Pulmonary artery endothelial cell (primary cell): ENCODE data around the gene PKN3. TPM values are rescaled to one million over a fixed set of nuclear protein-coding genes. Genes with fewer than 3 reads are reported as not detected.
"Not testable (repeated sequence)": the region's sequence is repeated elsewhere in the genome, so short reads cannot be mapped to it uniquely, and the experiment has no call there.

ENCODE experiments used
- DNase-seq: peaks from one replicate; pipeline ENCODE4 v3.0.0-alpha.2; 2011; ENCODE audit warnings: low read depth, low spot score
- total RNA-seq: library from RNA; depleted of rRNA; stranded (reverse); fragments of >200 nt; gene quantifications from 2 replicates; pipeline ENCODE4 v1.2.3, GENCODE V29; 2014

The PKN3 gene
- total RNA-seq = 20.6 and 22.1 TPM in 2 replicates

DNA sequence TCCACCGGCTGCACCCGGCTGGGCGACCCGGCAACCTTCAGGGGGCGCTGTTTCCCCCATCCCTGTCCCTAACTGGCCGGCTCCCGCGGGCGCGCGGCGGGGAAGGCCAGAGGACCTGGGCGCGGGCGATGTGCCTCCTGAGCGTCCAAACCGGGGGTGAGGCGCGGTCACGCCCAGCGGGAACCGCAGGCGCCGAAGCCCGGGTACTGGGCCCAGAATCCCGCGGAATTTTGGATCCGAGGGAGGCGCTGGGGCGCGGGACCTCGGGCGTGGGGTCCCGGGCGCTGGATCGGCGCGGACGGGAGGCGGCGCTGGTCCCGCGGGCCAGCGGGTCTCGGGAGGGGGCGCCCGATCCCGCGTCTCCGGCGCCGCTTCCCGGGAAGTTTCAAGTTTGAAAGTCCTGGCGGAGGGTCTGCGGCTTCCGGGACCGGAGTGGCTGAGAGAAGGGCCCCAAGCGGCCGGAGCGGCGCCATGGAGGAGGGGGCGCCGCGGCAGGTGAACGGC lies at the start of gene PKN3:
PKN3 (plus strand) TSS at position 59 of the 504 bp plus-strand sequence; CDS start at position 472, 413 bp downstream.
- no peak for DNase-seq

DNA sequence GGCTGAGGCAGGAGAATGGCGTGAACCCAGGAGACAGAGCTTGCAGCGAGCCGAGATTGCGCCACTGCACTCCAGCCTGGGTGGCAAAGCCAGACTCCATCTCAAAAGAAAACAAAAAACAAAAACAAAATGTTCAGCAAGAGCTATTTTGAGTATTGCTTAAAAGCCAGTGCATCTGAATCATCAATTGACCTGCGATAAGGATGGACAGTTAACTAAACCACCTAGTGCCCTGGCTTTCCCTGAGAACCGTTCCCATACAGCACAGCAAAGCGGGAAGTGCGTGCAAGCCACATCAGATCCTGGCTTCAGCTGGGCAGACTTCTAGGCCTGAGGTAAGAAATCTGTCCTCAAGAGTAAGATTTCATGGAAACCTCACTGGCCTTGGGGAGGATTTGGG lies 48.4 kb upstream of the PKN3 start:
- no peak for DNase-seq

DNA sequence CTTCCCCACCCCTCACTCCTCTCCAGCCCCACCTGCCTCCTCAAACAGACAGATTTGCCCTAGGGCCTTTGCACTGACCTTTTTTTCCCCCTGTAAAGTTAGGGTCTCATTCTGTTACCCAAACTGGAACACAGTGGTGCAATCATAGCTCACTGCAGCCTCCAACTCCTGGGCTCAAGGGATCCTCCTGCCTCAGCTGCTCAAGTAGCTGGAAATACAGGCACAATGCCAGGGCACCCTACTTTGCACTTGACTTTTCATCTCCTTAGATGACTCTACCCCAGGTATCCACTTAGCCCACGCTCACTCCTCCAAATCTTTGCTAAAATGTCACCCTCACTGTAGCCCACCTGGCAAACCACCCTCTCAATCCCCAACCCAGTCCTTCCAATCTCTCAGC lies 47.8 kb upstream of the PKN3 start:
- DNase-seq = no peak

DNA sequence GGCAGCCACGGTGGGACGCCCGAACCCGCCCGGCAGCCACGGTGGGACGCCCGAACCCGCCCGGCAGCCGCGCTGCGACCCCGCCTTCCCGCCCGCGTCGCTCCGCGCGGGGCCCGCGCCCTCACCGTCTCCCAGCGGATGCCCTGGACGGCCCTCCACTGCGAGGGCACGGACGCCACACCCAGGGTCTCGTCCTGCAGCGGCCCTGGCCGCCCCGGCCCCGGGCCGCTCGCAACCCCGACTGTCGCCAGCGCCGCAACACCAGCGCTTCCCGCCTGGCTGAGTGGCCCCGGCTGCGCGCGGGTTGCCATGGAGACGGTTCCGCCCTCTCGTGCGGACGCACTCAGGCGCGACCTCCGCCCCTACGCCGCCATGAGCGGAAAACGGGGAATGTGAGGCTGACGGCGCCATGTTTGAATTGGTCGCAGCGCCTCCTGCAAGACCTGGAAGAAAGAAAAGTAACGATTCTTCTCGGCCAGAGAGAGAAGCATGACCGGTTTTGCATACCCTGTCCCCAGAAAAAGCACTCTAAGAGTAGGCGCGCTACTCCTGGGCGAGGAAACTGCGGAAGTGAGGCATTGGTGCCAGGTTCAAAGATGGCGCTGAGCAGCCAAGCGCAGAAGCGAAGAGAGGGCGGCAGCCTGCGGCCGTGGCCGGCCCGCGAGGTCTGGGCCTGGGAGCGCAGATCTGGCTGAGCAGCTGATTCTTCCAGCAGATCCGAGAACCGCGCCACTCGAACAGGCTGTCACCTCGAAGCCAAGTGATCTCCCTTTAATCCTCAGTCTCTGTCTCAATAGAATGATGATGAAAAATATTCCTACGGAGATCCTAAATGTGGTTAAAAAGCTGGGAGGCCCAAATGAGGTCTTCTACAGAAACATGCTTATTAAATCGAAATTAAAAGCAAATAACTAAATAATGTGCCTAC lies 45.6 kb upstream of the PKN3 start, which contains the start of gene DYNC2I2:
DYNC2I2 (minus strand) TSS at position 432 of the 928 bp plus-strand sequence; CDS start at position 311, 121 bp downstream.
- DNase-seq = peak; percentile 74

DNA sequence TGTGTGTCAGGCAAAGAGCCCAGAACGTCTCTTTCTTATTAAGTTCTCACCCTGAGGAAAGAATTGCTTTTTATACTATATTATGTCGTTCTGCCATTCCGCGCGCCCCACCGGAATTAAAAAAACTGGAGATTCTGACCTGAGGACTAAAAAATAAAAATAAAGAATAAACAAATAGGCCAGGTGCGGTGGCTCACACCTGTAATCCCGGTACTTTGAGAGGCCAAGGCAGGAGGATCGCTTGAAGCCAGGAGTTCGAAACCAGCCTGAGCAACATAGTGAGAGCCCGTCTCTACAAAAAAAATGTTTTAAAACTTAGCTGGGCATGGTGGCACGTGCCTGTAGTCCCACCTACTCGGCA lies 45.0 kb upstream of the PKN3 start:
- no peak for DNase-seq

DNA sequence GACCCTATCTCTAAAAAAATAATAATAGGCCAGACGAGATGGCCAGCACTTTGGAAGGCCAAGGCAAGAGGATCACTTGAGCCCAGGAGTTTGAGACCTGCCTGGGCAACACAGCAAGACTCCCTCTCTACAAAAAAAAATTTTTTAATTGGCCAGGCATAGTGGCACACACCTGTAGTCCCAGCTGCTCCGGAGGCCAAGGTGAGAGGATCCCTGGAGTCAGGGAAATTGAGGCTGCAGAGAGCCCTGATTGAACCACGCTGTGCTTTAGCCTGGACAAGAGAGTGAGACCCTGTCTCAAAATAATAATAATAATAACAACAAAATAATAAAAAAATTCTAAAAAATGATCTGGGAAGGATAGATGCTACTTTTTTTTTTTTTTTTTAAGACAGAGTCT lies 44.5 kb upstream of the PKN3 start:
- no peak for DNase-seq

DNA sequence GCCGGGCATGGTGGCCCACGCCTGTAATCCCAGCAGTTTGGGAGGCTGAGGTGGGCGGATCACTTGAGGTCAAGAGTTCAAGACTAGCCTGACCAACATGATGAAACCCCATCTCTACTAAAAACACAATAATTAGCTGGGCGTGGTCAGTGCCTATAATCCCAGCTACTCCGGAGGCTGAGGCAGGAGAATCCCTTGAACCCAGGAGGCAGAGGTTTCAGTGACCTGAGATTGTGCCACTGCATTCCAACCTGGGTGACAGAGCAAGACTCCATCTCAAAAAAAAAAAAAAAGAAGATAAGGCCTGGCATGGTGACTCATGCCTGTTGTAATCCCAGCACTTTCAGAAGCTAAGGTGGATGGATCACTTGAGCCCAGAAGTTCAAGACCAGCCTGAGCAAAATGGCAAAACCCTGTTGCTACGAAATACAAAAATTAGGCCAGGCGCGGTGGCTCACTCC lies 35.8 kb upstream of the PKN3 start:
- not testable (repeated sequence) for DNase-seq

DNA sequence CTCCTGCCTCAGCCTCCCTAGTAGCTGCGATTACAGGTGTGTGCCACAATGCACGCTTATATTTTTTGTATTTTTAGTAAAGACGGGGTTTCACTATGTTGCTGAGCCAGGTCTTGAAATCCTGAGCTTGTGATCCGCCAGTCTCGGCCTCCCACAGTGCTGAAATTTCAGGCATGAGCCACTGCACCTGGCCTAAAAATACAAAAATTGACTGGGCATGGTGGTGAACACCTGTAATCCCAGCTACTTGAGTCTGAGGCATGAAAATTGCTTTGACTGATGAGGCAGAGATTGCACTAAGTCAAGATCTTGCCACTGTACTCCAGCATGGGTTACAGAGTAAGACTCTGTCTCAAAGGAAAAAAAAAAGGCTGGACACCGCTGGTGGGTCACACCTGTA lies 32.5 kb upstream of the PKN3 start:
- DNase-seq = no peak

DNA sequence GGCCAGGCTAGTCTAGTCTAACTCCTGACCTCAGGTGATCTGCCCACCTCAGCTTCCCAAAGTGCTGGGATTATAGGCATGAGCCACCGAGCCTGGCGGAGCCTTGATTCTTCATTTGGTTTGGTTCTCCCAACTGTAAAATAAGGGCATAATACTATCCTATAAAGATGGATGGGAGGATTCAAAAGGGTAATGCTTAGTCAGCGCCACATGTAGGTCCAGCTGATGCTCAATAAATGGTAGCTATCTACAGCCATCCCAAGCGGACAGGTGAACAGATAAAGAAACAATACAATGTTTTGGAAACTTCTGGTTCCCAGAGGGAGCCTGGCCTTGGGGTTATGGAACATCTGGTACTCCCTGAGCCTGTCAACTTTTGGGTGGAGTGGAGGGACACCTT lies 26.9 kb upstream of the PKN3 start:
- no peak for DNase-seq

DNA sequence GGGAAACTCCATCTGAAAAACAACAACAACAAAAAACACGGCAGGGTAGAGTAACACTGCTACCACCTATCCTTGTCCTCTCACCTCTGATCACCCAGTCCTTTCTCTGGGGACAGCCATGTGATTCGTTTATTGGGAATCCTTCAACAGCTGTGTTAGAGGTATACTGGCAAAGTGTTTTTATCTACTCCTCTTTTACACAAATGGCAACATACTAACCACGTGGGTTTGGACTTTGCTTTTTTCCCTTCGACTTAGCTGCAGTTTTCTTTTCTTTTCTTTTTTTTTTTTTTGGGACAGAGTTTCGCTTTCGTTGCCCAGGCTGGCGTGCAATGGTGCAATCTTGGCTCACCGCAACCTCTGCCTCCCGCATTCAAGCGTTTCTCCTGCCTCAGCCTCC lies 24.5 kb upstream of the PKN3 start:
- DNase-seq = no peak

DNA sequence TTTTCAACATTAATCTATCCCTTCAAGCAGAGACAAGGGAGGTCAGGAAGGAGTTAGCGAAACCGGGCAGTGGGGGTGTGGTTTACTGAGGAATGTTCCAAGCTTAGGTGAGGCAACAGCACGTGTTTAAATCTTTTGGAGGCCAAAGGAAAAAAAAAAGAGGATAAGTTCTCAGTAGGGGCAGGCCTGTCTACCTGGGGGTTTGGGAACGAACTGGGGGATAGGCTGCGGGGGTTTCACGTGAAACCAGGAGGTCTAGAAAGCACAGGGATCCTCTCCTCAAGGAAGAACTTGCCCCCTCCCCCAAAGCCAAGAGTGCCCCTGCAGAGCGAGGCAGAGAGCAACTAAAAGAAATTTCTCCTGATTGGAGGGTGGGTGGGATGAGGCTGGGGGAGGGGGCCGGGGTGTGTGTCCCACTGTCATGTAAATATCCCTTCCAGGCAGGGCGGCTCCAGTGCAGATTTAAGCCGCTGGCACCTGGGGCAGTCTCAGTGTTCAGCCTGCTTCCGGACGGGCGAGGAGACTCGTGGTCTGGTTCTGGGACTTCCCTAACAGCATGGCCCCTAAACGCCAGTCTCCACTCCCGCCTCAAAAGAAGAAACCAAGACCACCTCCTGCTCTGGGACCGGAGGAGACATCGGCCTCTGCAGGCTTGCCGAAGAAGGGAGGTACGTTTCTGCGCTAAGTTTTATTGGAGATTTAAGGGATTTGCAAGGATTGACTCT lies 18.8 kb upstream of the PKN3 start:
- no peak for DNase-seq

DNA sequence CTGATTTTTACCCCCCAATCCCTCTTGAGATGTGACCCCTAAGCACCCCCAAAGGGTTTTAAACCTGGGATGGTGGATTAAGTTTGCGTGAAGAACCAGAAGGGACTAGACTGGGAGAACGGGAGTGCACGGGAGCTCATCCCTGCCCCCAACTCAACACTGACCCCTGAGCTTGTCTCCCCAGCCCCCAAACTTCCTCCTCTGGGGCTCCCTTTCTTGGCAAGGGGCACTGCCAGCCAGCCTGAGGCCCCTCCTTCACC lies 18.3 kb upstream of the PKN3 start:
- no peak for DNase-seq

DNA sequence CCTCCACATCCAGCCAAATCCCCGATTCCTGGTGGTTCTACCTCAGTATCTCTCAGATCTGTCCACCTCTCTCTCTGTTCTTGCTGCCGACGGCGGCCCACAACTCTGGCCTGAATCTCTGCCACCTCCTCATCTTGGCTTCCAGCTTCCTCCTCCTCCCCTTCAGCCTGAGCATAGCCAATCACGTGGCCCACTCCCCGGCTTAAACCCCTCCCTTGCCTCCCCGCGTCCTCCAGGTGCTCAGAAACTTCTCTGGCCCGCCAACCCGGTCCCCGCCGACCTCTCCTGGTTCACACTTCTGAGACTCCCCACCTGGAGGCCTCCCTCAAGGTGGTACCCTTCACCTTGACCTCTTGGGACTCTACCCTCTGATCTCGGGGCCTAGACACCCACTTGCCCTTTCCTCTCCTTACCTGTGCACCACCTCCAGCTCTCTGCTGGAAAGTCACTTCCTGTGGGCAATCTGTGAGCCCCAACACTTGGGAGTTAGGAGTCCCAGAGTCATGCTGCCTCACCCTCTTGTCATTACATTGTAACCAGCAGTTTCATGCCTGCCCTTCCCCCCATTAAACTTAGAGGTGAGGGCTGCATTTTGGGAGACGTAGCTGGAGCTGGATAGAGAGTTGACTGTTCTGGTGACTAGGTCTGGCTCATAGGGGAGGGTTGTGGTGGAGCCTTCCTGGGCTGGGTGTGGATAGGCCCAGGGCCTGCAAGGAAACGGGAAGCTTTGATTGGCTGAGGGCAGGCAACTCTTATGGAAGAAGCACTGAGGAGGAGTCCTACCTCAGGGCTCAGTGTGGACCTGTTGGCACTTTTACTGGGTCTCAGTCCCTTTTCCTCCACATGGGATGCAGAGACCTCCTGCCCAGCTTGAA lies 17.7 kb upstream of the PKN3 start:
- no peak for DNase-seq

DNA sequence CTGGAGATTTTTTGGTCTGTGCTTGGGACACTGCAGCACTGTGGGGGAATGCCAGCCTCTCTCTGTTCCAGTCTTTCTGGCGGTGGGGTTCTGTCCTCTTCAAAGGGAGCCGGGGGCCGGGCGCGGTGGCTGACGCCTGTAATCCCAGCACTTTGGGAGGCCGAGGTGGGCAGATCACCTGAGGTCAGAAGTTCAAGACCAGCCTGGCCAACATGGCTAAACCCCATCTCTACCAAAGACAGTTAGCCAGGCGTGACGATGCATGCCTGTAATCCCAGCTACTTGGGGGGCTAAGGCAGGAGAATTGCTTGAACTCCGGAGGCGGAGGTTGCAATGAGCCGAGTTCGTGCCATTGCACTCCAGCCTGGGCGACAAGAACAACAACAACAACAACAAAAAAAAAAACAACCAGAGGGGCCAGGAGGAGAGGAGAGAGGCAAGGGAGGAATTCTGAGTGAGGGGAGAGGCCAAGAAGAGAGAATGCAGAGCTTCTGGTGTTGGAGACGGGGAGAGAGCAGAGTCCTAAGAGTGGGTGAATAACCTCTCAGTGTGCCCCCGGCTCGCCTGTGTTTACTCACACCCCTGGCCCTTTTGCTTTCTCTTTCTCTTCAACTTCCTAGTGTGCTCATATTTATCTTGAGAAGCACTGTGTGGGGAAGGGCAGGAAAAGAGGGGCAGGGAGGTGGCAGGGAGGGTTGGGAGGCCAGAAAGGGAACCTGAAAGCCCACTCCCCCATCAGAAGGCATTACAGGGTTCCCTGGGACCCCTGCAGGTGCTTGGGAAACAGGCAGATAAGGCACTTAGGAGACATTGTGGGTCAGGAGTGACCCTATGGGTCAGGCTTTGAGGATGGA lies 16.4 kb upstream of the PKN3 start:
- no peak for DNase-seq

DNA sequence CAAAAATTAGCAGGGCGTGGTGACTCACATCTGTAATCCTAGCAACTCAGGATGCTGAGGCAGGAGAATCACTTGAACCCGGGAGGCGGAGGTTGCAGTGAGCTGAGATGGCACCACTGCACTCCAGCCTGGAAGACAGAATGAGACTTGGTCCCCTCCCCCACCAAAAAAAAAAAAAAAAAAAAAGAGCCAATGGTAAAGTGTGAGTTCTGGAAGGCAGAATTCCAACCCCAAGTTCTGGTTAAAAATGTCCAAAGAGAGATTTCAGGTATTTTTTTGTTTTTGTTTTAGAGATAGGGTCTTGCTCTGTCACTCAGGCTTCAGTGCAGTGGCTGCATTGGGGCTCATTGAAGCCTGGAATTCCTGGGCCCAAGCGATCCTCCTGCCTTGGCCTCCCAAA lies 14.8 kb upstream of the PKN3 start:
- no peak for DNase-seq

DNA sequence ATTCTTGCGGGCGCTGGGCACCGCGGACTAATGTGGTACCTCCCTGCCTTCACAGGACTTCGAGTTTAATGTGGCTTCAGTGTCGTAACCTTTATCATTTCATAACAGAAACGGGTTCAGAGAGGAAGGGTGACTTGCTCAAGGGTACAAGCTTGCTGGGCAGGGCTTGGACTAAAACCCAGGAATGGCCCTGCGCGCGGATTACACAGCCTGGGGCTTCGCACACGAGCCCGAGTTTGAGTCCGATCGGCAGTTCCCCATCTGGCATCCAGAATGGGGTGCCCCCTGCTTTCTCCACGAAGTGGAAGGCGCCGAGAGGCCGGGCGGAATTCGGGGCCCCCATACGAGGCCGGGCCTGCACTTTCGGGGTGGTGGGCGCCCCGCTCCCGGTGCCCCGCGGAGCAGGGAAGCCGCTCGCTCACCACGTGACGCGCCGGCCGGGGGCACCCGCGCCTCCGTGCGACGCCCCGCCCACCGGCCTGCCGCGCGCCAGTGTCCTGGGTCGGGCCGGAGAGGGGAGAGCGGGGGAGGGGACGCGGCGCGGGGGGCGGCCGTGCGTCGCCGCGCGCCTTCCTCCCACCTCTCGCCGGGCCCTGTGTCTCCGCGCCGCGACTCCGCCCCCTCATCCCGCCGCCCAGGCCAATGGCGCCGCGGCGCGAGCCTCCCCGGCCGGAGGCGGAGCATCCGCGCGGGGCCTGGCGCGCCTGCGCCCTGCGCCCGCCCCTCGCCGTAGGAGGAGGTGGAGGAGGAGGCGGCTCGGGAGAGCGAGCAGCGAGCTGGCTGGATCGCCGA lies 13.6 kb upstream of the PKN3 start, which contains the start of gene SET:
SET (plus strand) TSS at position 722 of the 792 bp plus-strand sequence. CDS start 361 bp downstream, outside the sequence.
- peak; percentile 72 for DNase-seq

DNA sequence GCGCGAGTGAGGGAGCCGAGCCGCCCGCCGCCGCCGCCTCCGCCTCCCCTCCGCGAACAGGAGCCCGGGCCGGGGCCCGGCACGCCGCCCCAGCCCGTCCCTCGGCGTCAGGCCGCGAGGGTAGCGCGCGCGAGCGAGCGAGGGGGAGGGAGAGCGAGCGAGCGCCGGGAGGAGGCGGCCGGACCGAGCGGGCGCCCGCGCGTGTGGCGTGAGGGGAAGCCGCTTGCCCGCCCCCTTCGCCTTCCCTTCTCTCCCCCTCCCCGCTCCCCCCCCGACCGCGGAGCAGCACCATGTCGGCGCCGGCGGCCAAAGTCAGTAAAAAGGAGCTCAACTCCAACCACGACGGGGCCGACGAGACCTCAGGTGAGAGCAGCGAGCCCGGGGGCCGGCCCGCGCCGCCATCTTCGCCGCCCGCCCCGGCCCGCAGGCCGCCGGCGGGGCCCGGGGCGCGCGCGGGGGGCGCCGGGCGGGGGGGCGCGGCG lies 13.0 kb upstream of the PKN3 start:
- no peak for DNase-seq

DNA sequence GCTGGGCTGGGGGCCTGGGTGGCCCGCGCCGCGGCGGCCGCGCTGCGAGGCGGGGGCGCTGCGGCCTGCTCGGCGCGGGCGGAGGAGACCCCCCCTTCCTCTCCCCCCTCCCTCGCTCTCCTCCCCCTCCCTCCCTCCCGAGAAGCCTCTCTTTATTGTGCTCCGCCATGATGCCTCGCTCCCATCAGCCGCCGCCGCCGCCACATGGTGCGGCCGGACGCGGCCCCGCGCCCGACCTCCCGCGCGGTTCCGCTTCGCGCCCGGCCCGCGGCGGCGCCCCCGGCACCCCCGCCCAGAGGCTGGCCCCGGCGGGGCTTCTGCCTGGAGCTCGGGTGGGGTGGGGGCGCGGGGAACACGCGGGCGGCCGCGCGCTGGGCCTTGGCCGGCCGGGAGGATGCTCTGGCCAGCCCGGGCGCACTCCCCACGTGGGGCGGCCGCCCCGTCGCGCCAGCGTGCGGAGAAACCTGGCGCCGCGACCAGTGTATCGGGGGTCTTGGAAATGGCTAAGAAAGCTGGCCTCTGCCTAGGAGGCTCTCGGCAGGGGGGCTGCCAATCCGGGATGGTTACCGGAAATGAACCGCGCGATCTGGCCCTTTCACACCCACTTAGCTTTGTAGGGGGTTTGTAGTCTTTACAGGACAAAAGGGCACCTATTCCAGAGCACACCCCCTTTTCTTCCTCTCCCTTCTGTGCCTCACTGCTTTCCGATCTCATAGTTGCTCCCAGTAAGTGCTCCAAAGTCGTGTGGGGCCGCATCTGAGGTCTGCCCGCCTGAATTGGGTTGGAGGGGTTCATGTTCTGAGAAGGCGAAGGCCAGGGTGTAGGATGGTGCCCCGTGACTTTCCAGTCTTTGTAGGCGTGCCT lies 12.3 kb upstream of the PKN3 start:
- no peak for DNase-seq

DNA sequence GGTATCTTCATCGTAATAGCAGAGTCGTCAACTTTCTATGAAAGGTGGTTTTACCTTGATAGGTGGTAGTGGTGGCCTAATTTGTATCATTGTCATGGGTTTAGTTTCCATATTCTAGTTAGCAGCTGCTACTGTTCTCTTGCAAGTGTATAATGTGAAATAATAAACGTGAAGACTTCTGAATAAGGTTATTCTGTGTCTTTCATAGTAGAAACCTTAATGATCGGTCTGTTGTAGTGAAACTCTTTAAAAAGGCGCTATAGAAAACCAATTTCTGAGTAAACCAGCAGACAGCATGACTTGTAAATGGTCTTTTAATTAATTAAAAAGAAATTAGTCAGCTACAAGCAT lies 11.6 kb upstream of the PKN3 start:
- DNase-seq = no peak
